ENCODE measurements around the gene LRFN4. TPM values are rescaled to one million over a fixed set of nuclear protein-coding genes. Genes with fewer than 3 reads are reported as not detected.

The LRFN4 gene
- 8.7 and 24.2 TPM in 2 replicates for total RNA-seq (2014; rRNA removed; shearing (Covaris generic); ENCODE audit: low replicate concordance)

DNA sequence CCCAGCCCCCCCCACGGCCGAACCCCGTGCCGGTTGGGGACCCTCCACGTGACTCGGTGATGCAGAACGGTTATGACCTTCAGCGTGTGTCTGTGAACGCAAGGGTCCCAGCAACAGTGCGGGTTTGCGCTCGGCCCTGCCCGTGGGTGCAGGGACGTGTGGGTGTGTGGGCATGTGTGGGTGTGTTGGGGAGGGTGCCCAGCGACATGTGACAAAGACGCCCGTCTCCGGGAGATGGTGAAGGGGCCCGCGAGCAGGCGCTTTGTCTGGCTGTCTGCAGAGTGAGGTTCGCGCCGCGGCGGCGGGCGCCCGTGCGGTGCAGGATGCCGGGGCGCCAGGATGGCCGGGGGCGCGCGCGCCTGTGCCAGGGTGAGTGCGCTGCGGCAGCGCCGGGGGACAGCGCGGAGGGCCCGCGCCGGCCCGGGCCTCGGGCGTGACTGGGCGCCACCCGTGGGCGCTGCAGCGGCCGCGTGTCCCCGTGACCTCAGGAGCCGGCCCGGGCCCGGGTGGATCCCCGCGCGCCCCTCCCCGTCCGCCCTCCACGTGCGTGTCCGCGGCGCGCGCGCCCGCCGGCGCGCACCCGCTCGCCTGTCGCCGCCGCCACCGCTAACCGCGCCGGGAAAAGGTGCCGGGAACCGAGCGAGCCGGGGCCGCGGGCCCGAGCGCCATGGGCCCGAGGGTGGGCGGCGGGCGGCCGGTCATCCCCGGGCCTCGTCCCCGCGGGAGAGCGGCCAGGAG, at the start of gene LRFN4:
TSS of gene LRFN4 (plus strand) at position 569 of the 738 bp plus-strand sequence. CDS start 681 bp downstream, outside the sequence.
- DNase-seq: no peak

DNA sequence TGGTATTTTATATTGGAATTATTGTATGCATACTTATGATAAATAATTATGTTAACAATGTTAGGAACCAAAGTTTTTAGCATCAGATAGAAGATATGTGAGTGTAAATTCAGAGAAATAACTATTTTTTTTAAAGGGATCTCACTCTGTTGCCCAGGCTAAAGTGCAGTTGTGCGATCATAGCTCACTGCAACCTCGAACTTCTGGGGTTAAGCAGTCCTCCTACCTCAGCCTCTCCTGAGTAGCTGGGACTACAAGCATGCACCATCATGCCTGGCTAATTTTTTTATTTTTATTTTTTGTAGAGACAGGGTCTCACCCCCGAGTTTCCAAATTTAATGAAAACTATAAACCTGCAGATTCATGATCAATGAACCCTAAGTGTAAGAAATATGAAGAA, 47.3 kb upstream of the LRFN4 start:
- no peaks in the 10 kb centered on the region for H3K9me3 ChIP-seq (ENCODE audit: low read length)
- H3K4me1 ChIP-seq (ENCODE audit: low read length): peaks cover 23% of the 10 kb centered on the region
- H3K4me2 ChIP-seq (ENCODE audit: low read depth, low read length, poor library complexity, severe bottlenecking): no peak overlapping the region
- H4K20me1 ChIP-seq (ENCODE audit: insufficient read depth, low read depth, low read length): no peaks in the 10 kb centered on the region
- no peak for DNase-seq
- H3K27me3 ChIP-seq (ENCODE audit: low read length): no peaks in the 10 kb centered on the region
- H3K79me2 ChIP-seq (ENCODE audit: low read length): no peaks in the 10 kb centered on the region
- H3K4me3 ChIP-seq (ENCODE audit: low read length): no peak overlapping the region
- 0 out of 2 replicates have a peak, but pooled peaks cover 7% of the 10 kb centered on the region for H3K36me3 ChIP-seq (ENCODE audit: insufficient read depth, low read length)
- H2AFZ ChIP-seq (ENCODE audit: low read length): no peak overlapping the region
- H3K9me2 ChIP-seq (replicated peaks; ENCODE audit: insufficient read depth, low read length): no peaks in the 10 kb centered on the region
- no peak overlapping the region for H3K9ac ChIP-seq (ENCODE audit: low read length)
- peak overlapping the region; percentile 33; the same call in 1 of the 2 replicates for H3K27ac ChIP-seq (ENCODE audit: low read length)

More for the DNA sequence above, at the start of gene LRFN4:
- H3K27ac ChIP-seq (ENCODE audit: low read length): peak within 1 kb of the TSS; percentile 52
- H3K4me1 ChIP-seq (ENCODE audit: low read length): peaks cover 21% of the 10 kb centered on the region
- H3K79me2 ChIP-seq (ENCODE audit: low read length): 0 out of 2 replicates have a peak, but pooled peaks cover 5% of the 10 kb centered on the region
- H3K4me3 ChIP-seq (ENCODE audit: low read length): peak within 1 kb of the TSS; percentile 97
- peak within 1 kb of the TSS; percentile 86 for H3K9ac ChIP-seq (ENCODE audit: low read length)
- H3K36me3 ChIP-seq (ENCODE audit: insufficient read depth, low read length): no peaks in the 10 kb centered on the region
- no peaks in the 10 kb centered on the region for H3K9me2 ChIP-seq (replicated peaks; ENCODE audit: insufficient read depth, low read length)
- no peaks in the 10 kb centered on the region for H4K20me1 ChIP-seq (ENCODE audit: insufficient read depth, low read depth, low read length)
- H3K27me3 ChIP-seq (ENCODE audit: low read length): no peaks in the 10 kb centered on the region
- H2AFZ ChIP-seq (ENCODE audit: low read length): peak within 1 kb of the TSS; percentile 96; the same call in 1 of the 2 replicates
- H3K9me3 ChIP-seq (ENCODE audit: low read length): no peaks in the 10 kb centered on the region
- H3K4me2 ChIP-seq (ENCODE audit: low read depth, low read length, poor library complexity, severe bottlenecking): peak within 1 kb of the TSS; percentile 94

- 0 out of 2 replicates have a peak, but pooled peaks cover 7% of the 10 kb centered on the region for H3K36me3 ChIP-seq (ENCODE audit: insufficient read depth, low read length)
These were observed 46.2 kb upstream of the LRFN4 start for GRCh38 chr11:66810576-66811185.

GRCh38 chr11:66814678-66815077, 42.2 kb upstream of the LRFN4 start:
- no peak for DNase-seq
- Histone ChIP-seq H3K9me3 (ENCODE audit: low read length) (no peaks in the 10 kb centered on the region), H3K27me3 (ENCODE audit: low read length) (no peaks in the 10 kb centered on the region), H3K9ac (ENCODE audit: low read length) (no peak overlapping the region), H3K27ac (ENCODE audit: low read length) (no peak overlapping the region), H2AFZ (ENCODE audit: low read length) (no peak overlapping the region), H3K36me3 (ENCODE audit: insufficient read depth, low read length) (no peaks in the 10 kb centered on the region), H3K79me2 (ENCODE audit: low read length) (no peaks in the 10 kb centered on the region), H4K20me1 (ENCODE audit: insufficient read depth, low read depth, low read length) (no peaks in the 10 kb centered on the region), H3K9me2 (replicated peaks; ENCODE audit: insufficient read depth, low read length) (no peaks in the 10 kb centered on the region), H3K4me2 (ENCODE audit: low read depth, low read length, poor library complexity, severe bottlenecking) (no peak overlapping the region), H3K4me1 (ENCODE audit: low read length) (peaks cover 21% of the 10 kb centered on the region), H3K4me3 (ENCODE audit: low read length) (no peak overlapping the region)

More at GRCh38 chr11:66810576-66811185, 46.2 kb upstream of the LRFN4 start:
- no peaks in the 10 kb centered on the region for H3K9me2 ChIP-seq (replicated peaks; ENCODE audit: insufficient read depth, low read length)
- no peak for DNase-seq
- H3K9ac ChIP-seq (ENCODE audit: low read length): no peak overlapping the region
- H3K4me2 ChIP-seq (ENCODE audit: low read depth, low read length, poor library complexity, severe bottlenecking): no peak overlapping the region
- 0 out of 2 replicates have a peak overlapping the region, but pooled peaks have one; percentile 33 for H3K27ac ChIP-seq (ENCODE audit: low read length)
- peaks cover 20% of the 10 kb centered on the region for H3K4me1 ChIP-seq (ENCODE audit: low read length)
- no peaks in the 10 kb centered on the region for H4K20me1 ChIP-seq (ENCODE audit: insufficient read depth, low read depth, low read length)
- no peaks in the 10 kb centered on the region for H3K9me3 ChIP-seq (ENCODE audit: low read length)
- no peak overlapping the region for H2AFZ ChIP-seq (ENCODE audit: low read length)
- H3K4me3 ChIP-seq (ENCODE audit: low read length): no peak overlapping the region
- H3K79me2 ChIP-seq (ENCODE audit: low read length): no peaks in the 10 kb centered on the region
- H3K27me3 ChIP-seq (ENCODE audit: low read length): no peaks in the 10 kb centered on the region

GRCh38 chr11:66815646-66816045, 41.2 kb upstream of the LRFN4 start:
- no peak for DNase-seq
- H3K27ac ChIP-seq (ENCODE audit: low read length): peak overlapping the region; percentile 35; the same call in 1 of the 2 replicates
- no peaks in the 10 kb centered on the region for H4K20me1 ChIP-seq (ENCODE audit: insufficient read depth, low read depth, low read length)
- H3K36me3 ChIP-seq (ENCODE audit: insufficient read depth, low read length): no peaks in the 10 kb centered on the region
- no peak overlapping the region for H3K4me3 ChIP-seq (ENCODE audit: low read length)
- H3K9ac ChIP-seq (ENCODE audit: low read length): no peak overlapping the region
- H3K9me3 ChIP-seq (ENCODE audit: low read length): no peaks in the 10 kb centered on the region
- no peaks in the 10 kb centered on the region for H3K9me2 ChIP-seq (replicated peaks; ENCODE audit: insufficient read depth, low read length)
- H3K4me2 ChIP-seq (ENCODE audit: low read depth, low read length, poor library complexity, severe bottlenecking): no peak overlapping the region
- no peaks in the 10 kb centered on the region for H3K79me2 ChIP-seq (ENCODE audit: low read length)
- H3K4me1 ChIP-seq (ENCODE audit: low read length): peaks cover 21% of the 10 kb centered on the region
- no peak overlapping the region for H2AFZ ChIP-seq (ENCODE audit: low read length)
- no peaks in the 10 kb centered on the region for H3K27me3 ChIP-seq (ENCODE audit: low read length)

- no peak for DNase-seq
- Histone ChIP-seq H4K20me1 (ENCODE audit: insufficient read depth, low read depth, low read length) (no peaks in the 10 kb centered on the region), H3K9me2 (replicated peaks; ENCODE audit: insufficient read depth, low read length) (no peaks in the 10 kb centered on the region), H3K9me3 (ENCODE audit: low read length) (no peaks in the 10 kb centered on the region), H3K27ac (ENCODE audit: low read length) (peak overlapping the region; percentile 44), H3K4me3 (ENCODE audit: low read length) (no peak overlapping the region), H2AFZ (ENCODE audit: low read length) (no peak overlapping the region), H3K27me3 (ENCODE audit: low read length) (no peaks in the 10 kb centered on the region), H3K4me2 (ENCODE audit: low read depth, low read length, poor library complexity, severe bottlenecking) (no peak overlapping the region), H3K79me2 (ENCODE audit: low read length) (no peaks in the 10 kb centered on the region), H3K9ac (ENCODE audit: low read length) (no peak overlapping the region), H3K4me1 (ENCODE audit: low read length) (peaks cover 21% of the 10 kb centered on the region), H3K36me3 (ENCODE audit: insufficient read depth, low read length) (no peaks in the 10 kb centered on the region)
These were observed 38.5 kb upstream of the LRFN4 start for GRCh38 chr11:66818231-66818955.

- no peaks in the 10 kb centered on the region for H3K36me3 ChIP-seq (ENCODE audit: insufficient read depth, low read length)
- no peak overlapping the region for H2AFZ ChIP-seq (ENCODE audit: low read length)
- H3K4me2 ChIP-seq (ENCODE audit: low read depth, low read length, poor library complexity, severe bottlenecking): no peak overlapping the region
- DNase-seq: no peak
- no peak overlapping the region for H3K9ac ChIP-seq (ENCODE audit: low read length)
- H3K9me2 ChIP-seq (replicated peaks; ENCODE audit: insufficient read depth, low read length): no peaks in the 10 kb centered on the region
- H4K20me1 ChIP-seq (ENCODE audit: insufficient read depth, low read depth, low read length): no peaks in the 10 kb centered on the region
- no peak overlapping the region for H3K27ac ChIP-seq (ENCODE audit: low read length)
- no peaks in the 10 kb centered on the region for H3K27me3 ChIP-seq (ENCODE audit: low read length)
- H3K4me3 ChIP-seq (ENCODE audit: low read length): no peak overlapping the region
- no peaks in the 10 kb centered on the region for H3K79me2 ChIP-seq (ENCODE audit: low read length)
- peaks cover 21% of the 10 kb centered on the region for H3K4me1 ChIP-seq (ENCODE audit: low read length)
- no peaks in the 10 kb centered on the region for H3K9me3 ChIP-seq (ENCODE audit: low read length)
These were observed 36.5 kb upstream of the LRFN4 start for GRCh38 chr11:66820381-66820780.

GRCh38 chr11:66820901-66821300, 36.0 kb upstream of the LRFN4 start:
- Histone ChIP-seq H3K9ac (ENCODE audit: low read length) (no peak overlapping the region), H3K36me3 (ENCODE audit: insufficient read depth, low read length) (no peaks in the 10 kb centered on the region), H3K79me2 (ENCODE audit: low read length) (no peaks in the 10 kb centered on the region), H3K9me3 (ENCODE audit: low read length) (no peaks in the 10 kb centered on the region), H4K20me1 (ENCODE audit: insufficient read depth, low read depth, low read length) (no peaks in the 10 kb centered on the region), H3K4me3 (ENCODE audit: low read length) (no peak overlapping the region), H3K27ac (ENCODE audit: low read length) (no peak overlapping the region), H3K27me3 (ENCODE audit: low read length) (no peaks in the 10 kb centered on the region), H3K4me1 (ENCODE audit: low read length) (peaks cover 16% of the 10 kb centered on the region), H3K4me2 (ENCODE audit: low read depth, low read length, poor library complexity, severe bottlenecking) (no peak overlapping the region), H2AFZ (ENCODE audit: low read length) (no peak overlapping the region), H3K9me2 (replicated peaks; ENCODE audit: insufficient read depth, low read length) (no peaks in the 10 kb centered on the region)
- DNase-seq: no peak

Data from Karpas-422 (cell line).